ENCODE measurements around the gene SAMD11.

DNA sequence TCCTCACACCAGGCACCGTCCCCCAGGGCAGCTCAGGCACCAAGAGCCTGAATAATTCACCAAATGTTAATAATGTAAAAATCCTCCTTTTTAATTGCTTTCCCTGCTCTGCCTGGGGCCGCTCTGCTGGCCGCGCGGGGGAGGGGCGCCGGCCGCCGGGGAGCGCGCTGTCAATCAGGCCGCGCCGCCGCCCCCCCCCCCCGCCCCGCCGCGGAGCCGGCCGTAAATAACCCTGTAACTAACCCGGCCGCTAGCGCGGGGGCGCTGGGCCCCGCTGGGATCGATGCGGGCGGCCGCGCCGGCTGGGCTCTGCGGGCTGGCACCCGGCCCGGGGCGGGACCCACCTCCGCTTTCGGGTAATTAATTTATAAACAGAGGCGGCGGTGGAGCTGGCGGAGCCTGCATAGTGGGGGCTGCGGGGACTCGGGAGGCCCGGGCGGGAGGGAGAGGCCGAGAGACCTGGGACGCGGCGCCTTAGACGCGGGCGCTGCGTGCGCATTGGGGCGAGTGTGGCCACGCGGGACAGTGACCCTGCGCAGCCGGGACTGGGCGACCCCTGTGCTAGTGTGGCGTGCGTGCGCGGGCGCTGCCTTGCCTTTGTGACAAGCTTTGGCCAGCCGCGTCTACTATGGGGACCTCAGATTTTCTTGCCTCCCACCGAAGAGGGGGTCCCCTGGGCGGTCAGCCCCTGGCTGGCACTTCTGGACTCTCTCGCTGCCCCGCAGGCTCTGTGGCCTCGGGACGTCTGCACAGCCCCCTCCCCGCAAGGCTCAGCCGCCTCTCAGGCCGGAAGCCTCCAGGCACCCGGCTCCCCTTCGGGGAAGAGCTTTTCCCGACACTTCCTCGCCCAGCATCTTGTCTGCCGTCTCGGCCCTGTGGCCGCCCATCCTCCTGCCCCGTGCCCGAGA, 16.6 kb downstream of the SAMD11 start:
- TF ChIP-seq, protein P1, sequence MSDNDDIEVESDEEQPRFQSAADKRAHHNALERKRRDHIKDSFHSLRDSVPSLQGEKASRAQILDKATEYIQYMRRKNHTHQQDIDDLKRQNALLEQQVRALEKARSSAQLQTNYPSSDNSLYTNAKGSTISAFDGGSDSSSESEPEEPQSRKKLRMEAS (CRISPR knock-in tag; IDR thresholded peaks at IDR 0.05): no peak
- TF ChIP-seq, protein P2, sequence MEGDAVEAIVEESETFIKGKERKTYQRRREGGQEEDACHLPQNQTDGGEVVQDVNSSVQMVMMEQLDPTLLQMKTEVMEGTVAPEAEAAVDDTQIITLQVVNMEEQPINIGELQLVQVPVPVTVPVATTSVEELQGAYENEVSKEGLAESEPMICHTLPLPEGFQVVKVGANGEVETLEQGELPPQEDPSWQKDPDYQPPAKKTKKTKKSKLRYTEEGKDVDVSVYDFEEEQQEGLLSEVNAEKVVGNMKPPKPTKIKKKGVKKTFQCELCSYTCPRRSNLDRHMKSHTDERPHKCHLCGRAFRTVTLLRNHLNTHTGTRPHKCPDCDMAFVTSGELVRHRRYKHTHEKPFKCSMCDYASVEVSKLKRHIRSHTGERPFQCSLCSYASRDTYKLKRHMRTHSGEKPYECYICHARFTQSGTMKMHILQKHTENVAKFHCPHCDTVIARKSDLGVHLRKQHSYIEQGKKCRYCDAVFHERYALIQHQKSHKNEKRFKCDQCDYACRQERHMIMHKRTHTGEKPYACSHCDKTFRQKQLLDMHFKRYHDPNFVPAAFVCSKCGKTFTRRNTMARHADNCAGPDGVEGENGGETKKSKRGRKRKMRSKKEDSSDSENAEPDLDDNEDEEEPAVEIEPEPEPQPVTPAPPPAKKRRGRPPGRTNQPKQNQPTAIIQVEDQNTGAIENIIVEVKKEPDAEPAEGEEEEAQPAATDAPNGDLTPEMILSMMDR (IDR thresholded peaks at IDR 0.05): no peak
- TF ChIP-seq, protein P3, sequence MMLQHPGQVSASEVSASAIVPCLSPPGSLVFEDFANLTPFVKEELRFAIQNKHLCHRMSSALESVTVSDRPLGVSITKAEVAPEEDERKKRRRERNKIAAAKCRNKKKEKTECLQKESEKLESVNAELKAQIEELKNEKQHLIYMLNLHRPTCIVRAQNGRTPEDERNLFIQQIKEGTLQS (CRISPR knock-in tag; conservative IDR thresholded peaks at IDR 0.05): no peak
- TF ChIP-seq MXD4 (CRISPR knock-in tag; IDR thresholded peaks at IDR 0.05; ENCODE audit: borderline replicate concordance): no peak
- no peak for TF ChIP-seq NR1H2 (CRISPR knock-in tag; IDR thresholded peaks at IDR 0.05)
- TF ChIP-seq, protein P4, sequence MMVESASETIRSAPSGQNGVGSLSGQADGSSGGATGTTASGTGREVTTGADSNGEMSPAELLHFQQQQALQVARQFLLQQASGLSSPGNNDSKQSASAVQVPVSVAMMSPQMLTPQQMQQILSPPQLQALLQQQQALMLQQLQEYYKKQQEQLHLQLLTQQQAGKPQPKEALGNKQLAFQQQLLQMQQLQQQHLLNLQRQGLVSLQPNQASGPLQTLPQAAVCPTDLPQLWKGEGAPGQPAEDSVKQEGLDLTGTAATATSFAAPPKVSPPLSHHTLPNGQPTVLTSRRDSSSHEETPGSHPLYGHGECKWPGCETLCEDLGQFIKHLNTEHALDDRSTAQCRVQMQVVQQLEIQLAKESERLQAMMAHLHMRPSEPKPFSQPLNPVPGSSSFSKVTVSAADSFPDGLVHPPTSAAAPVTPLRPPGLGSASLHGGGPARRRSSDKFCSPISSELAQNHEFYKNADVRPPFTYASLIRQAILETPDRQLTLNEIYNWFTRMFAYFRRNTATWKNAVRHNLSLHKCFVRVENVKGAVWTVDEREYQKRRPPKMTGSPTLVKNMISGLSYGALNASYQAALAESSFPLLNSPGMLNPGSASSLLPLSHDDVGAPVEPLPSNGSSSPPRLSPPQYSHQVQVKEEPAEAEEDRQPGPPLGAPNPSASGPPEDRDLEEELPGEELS (CRISPR knock-in tag; IDR thresholded peaks at IDR 0.05): no peak
